Measurements from ENCODE around the gene ZC4H2.
"Not testable (repeated sequence)": the region's sequence is repeated elsewhere in the genome, so short reads cannot be mapped to it uniquely, and the experiment has no call there.

The ZC4H2 gene, protein sequence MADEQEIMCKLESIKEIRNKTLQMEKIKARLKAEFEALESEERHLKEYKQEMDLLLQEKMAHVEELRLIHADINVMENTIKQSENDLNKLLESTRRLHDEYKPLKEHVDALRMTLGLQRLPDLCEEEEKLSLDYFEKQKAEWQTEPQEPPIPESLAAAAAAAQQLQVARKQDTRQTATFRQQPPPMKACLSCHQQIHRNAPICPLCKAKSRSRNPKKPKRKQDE

GRCh38 chrX:64975989-64976672, at the start of gene ZC4H2:
Gene ZC4H2 (minus strand): TSS chrX:64976450. CDS start chrX:64976377, 73 bp downstream.
- no peak for TF ChIP-seq CTCF (IDR thresholded peaks at IDR 0.05; ENCODE audit: extremely low read depth, insufficient read depth, missing control alignments)
- in situ Hi-C loops (cut with MboI; ENCODE audit: low pct_unique_long_range_greater_than_20kb, low sequenced_read_pairs, unreplicated experiment), result no loop called here
- peak; percentile 59 for DNase-seq (ENCODE audit: low spot score)

GRCh38 chrX:65017451-65017850, 41.2 kb upstream of the ZC4H2 start:
- in situ Hi-C loops (cut with MboI; ENCODE audit: low pct_unique_long_range_greater_than_20kb, low sequenced_read_pairs, unreplicated experiment), result no loop called here
- no peak for TF ChIP-seq CTCF (IDR thresholded peaks at IDR 0.05; ENCODE audit: extremely low read depth, insufficient read depth, missing control alignments)
- DNase-seq (ENCODE audit: low spot score), result no peak

- no peak for DNase-seq (ENCODE audit: low spot score)
- no peak for TF ChIP-seq CTCF (IDR thresholded peaks at IDR 0.05; ENCODE audit: extremely low read depth, insufficient read depth, missing control alignments)
- in situ Hi-C loops (cut with MboI; ENCODE audit: low pct_unique_long_range_greater_than_20kb, low sequenced_read_pairs, unreplicated experiment), result no loop called here
Observed at GRCh38 chrX:65014230-65014629, 38.0 kb upstream of the ZC4H2 start.

GRCh38 chrX:65009459-65009858, 33.2 kb upstream of the ZC4H2 start:
- no peak for TF ChIP-seq CTCF (IDR thresholded peaks at IDR 0.05; ENCODE audit: extremely low read depth, insufficient read depth, missing control alignments)

DNA sequence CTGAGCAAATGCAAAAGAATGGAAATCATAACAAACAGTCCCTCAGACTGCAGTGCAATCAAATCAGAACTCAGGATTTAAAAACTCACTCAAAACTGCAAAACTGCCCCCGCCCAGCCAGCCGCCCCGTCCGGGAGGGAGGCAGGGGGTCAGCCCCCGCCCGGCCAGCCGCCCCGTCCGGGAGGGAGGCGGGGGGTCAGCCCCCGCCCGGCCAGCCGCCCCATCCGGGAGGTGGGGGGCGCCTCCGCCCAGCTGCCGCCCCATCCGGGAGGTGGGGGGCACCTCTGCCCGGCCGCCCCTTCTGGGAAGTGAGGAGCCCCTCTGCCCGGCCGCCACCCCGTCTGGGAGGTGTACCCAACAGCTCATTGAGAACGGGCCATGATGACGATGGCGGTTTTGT, 26.0 kb upstream of the ZC4H2 start:
- DNase-seq (ENCODE audit: low spot score); in situ Hi-C loops (cut with MboI; ENCODE audit: low pct_unique_long_range_greater_than_20kb, low sequenced_read_pairs, unreplicated experiment): not testable (repeated sequence)

More at GRCh38 chrX:65009459-65009858, 33.2 kb upstream of the ZC4H2 start:
- in situ Hi-C loops (cut with MboI; ENCODE audit: low pct_unique_long_range_greater_than_20kb, low sequenced_read_pairs, unreplicated experiment), result no loop called here
- DNase-seq (ENCODE audit: low spot score), result no peak

- in situ Hi-C loops (cut with MboI; ENCODE audit: low pct_unique_long_range_greater_than_20kb, low sequenced_read_pairs, unreplicated experiment), result no loop called here
- no peak for TF ChIP-seq CTCF (IDR thresholded peaks at IDR 0.05; ENCODE audit: extremely low read depth, insufficient read depth, missing control alignments)
- no peak for DNase-seq (ENCODE audit: low spot score)
Observed at GRCh38 chrX:64996805-64997204, 20.6 kb upstream of the ZC4H2 start.

- DNase-seq (ENCODE audit: low spot score), result no peak
- TF ChIP-seq CTCF (IDR thresholded peaks at IDR 0.05; ENCODE audit: extremely low read depth, insufficient read depth, missing control alignments), result no peak
- in situ Hi-C loops (cut with MboI; ENCODE audit: low pct_unique_long_range_greater_than_20kb, low sequenced_read_pairs, unreplicated experiment), result no loop called here
Observed at GRCh38 chrX:64994131-64994798, 18.0 kb upstream of the ZC4H2 start.

All from GM13977 (cell line).